PC-9 (cell line): ENCODE measurements around the gene NR3C1.

Source experiments
- EZH2 ChIP-seq: fragments of 200-600 bp; sonication (generic); IDR thresholded peaks from 2 replicates; pipeline ENCODE4 v1.8.0; 2017; ENCODE audit warnings: antibody characterized with exemption, low read depth
- TF ChIP-seq, protein P1 (sequence below): fragments of 200-600 bp; sonication (generic); conservative IDR thresholded peaks from 2 replicates; pipeline ENCODE4 v1.6.1; 2017; ENCODE audit warnings: mixed run types, antibody characterized with exemption, mild to moderate bottlenecking, moderate library complexity

DNA sequence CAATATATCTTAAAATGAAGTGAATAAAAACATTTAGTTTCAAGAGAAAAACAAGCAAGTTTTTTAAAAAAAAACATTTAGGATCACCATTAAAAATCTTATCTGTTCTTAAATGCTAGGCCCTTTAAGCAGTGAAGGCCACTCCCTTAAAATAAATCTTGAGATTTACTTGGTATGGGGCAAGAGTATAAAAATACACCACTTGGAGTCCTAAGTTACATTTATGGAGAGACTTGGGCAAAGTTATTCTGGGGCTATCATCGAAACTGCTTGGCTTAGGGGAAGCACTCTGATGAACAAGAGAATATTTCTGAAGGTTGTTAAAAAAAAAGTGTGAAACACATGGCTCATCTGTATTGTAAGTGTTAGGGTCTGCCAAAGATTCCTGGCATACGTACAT, 97.4 kb downstream of the NR3C1 start:
- TF ChIP-seq, protein P1, sequence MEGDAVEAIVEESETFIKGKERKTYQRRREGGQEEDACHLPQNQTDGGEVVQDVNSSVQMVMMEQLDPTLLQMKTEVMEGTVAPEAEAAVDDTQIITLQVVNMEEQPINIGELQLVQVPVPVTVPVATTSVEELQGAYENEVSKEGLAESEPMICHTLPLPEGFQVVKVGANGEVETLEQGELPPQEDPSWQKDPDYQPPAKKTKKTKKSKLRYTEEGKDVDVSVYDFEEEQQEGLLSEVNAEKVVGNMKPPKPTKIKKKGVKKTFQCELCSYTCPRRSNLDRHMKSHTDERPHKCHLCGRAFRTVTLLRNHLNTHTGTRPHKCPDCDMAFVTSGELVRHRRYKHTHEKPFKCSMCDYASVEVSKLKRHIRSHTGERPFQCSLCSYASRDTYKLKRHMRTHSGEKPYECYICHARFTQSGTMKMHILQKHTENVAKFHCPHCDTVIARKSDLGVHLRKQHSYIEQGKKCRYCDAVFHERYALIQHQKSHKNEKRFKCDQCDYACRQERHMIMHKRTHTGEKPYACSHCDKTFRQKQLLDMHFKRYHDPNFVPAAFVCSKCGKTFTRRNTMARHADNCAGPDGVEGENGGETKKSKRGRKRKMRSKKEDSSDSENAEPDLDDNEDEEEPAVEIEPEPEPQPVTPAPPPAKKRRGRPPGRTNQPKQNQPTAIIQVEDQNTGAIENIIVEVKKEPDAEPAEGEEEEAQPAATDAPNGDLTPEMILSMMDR: no peak
- no peak for TF ChIP-seq EZH2
